Dedifferentiated amniotic fluid mesenchymal stem cell (primary cell): ENCODE results near the gene ALDH3B1.

Experiments used
- DNase-seq: peaks from one replicate; pipeline ENCODE4 v3.0.0-alpha.2; 2016; ENCODE audit errors: extremely low spot score

Gene ALDH3B1

GRCh38 chr11:68043349-68044144 lies 33.4 kb downstream of the ALDH3B1 start:
- no peak for DNase-seq

- DNase-seq = no peak
Observed at GRCh38 chr11:68044145-68044813, 34.2 kb downstream of the ALDH3B1 start.

GRCh38 chr11:68044898-68045351 lies 34.8 kb downstream of the ALDH3B1 start:
- DNase-seq = no peak

- no peak for DNase-seq
Observed at GRCh38 chr11:68047437-68048290, 37.5 kb downstream of the ALDH3B1 start.

- DNase-seq = no peak
Observed at GRCh38 chr11:68048681-68049508, 38.8 kb downstream of the ALDH3B1 start.

GRCh38 chr11:68049509-68050370 lies 39.6 kb downstream of the ALDH3B1 start:
- DNase-seq = no peak

- DNase-seq = no peak
Observed at GRCh38 chr11:68050371-68050841, 40.3 kb downstream of the ALDH3B1 start.

GRCh38 chr11:68051191-68052136 lies 41.3 kb downstream of the ALDH3B1 start:
- no peak for DNase-seq

- no peak for DNase-seq
Observed at GRCh38 chr11:68052137-68052873, 42.2 kb downstream of the ALDH3B1 start.

GRCh38 chr11:68053117-68053516 lies 43.0 kb downstream of the ALDH3B1 start:
- no peak for DNase-seq

GRCh38 chr11:68053981-68054812 lies 44.1 kb downstream of the ALDH3B1 start:
- no peak for DNase-seq

- DNase-seq = no peak
Observed at GRCh38 chr11:68056317-68057285, 46.5 kb downstream of the ALDH3B1 start.

GRCh38 chr11:68057807-68058206 lies 47.7 kb downstream of the ALDH3B1 start:
- no peak for DNase-seq

GRCh38 chr11:68061508-68061907 lies 51.4 kb downstream of the ALDH3B1 start:
- DNase-seq = no peak

- DNase-seq = no peak
Observed at GRCh38 chr11:68064926-68065325, 54.8 kb downstream of the ALDH3B1 start.

GRCh38 chr11:68065841-68066240 lies 55.7 kb downstream of the ALDH3B1 start:
- DNase-seq = no peak
